Inflammatory macrophage (primary cell): ENCODE measurements around the gene DPH5.
A peak's percentile ranks its signal among the peaks of the same experiment; 100 is the strongest.
"Not testable (repeated sequence)": the region's sequence is repeated elsewhere in the genome, so short reads cannot be mapped to it uniquely, and the experiment has no call there.

ENCODE experiments used
- DNase-seq, 2 donors: peaks; one replicate each; pipeline ENCODE4 v3.0.0-alpha.2; 2020 to 2022

Gene DPH5

DNA sequence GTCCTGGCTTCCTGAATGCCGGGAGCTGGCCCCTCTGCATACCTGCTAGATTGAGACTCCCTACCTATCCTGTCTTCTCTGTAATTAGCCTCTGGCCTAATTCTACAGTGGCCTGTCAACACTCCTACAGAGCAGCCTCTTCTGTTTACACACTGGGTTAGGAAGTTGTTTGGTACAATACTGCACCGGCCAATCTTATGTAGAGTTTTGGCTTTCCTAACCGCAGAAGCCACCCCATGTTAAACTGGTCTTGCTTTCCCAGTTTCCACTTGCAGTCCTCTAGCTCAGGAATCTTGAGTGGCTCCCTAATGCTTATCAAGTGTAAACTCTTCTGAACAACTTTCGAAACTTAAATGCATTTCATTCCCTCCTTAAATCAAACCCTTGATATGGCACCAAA is 42.8 kb downstream of the DPH5 start:
- DNase-seq, result no peak

GRCh38 chr1:100979631-100980030 is 46.0 kb downstream of the DPH5 start:
- no peak for DNase-seq

DNA sequence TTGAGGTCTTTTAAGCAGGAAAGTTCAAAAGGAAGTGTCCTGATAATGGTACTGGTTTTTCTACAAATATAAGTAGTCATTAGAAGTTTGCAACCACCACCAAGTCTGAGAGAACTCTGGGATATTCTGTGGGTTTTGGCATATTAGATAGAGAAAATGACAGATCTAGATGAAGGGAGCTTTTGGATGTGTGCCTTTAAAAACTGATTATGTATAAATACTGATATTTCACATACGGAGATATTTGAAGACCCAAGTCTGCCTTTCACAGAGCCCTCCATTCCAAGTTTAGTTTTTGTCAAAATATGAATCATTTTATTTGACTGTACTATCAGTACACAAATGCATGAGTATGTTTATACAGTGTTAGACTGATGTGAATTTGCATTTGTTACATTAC is 48.6 kb downstream of the DPH5 start:
- DNase-seq, result no peak

DNA sequence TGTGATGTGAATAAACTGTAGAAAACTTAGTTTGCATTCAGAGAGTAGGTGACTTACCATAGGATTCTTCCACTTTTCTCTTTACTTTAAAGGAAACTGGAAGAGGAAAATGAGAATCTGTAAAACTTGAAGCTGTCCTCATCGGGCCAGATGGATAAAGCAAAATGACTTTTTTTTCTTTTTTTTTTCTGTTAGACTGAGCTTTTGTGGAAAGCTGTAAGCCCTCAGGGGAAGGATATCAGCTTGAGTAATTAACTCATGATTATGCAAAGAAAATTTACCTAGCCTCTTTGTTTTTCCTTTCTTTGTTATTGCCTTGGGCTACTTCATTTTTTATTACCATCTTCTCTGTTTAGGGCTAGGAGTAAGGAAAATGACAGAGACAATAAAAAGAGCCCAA is 53.4 kb downstream of the DPH5 start:
- DNase-seq, result no peak

DNA sequence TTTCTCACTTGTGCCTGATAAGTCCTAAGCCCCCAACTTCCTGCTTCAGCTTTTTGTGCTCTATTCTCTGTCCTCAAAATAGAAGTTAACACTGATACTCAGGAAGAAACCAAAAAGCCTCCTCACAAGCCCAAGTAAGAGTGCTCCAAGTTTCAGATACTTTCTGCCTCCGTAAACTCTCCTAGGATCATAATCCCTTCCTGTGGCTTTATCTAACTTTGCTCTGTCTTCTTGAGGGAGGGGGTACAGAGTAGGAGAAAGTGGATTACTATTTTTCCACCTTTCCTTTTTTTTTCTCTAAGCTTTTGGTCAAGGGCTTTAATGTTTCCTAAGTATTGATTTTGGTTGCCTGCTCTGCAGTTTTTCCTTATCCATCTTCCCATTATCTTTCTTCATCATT is 54.6 kb downstream of the DPH5 start:
- no peak for DNase-seq

DNA sequence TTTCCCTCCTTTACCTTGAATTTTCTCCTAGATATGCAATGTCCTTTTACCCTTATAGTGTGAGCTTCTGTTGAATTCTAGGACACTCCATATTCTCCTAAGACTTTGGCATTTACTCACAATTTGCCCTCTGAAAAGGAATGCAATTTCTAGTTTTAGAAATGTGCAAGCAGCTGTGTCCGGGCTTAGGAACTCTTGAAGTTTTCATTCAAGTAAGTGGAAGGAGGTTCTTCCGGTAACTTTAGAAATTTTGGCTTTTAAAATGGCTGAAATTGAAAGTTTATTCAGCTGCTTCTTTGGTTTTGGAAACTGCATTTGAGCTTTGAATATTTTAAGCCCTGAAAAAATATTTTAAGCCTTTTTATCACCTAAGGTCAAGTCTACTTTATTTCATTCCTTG is 56.3 kb downstream of the DPH5 start:
- no peak for DNase-seq

DNA sequence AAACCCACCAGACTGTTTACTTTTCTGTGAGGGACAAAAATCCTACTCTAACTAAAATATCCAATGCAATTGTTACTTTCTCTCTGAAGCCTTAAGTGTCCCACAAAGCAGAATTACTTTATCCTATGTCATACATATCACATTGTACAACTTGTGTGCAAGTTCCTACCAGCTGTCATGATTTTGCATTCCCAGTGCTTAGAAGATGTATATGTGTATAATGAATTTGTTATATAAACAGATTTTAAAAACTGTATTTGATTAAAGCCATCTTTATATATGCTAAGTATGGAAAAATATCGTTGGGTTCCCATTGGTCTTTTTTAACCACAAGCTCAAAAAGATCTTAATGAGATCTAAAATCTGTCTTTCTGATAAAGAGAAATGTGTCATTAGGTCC is 57.0 kb downstream of the DPH5 start:
- no peak for DNase-seq

- no peak for DNase-seq
Measured at GRCh38 chr1:100960098-100960497, 65.5 kb downstream of the DPH5 start.

DNA sequence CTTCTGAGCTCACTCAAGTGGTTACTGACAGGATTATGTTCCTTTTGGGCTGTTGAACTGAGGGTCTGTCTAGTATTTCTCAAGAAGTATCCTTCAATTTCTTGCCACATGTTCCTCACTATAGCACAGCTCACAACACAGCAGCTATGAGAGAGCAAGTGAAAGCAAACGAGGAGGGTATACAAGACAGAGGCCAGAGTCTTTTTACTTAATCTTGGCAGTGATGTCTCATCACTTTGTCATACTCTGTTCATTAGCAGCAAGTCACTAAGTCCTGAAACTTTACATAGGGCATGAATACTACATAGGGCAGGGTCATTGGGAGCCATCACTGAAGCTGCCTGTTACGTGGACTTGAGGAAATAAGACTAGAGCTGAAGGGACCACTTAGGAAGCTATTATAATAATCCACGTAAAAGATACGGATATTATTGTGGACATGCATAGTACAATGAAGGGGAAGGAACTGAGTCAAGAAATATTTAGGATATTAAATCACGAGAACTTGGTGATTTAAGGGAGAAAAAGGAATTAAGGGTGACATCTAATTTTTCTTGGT is 66.0 kb downstream of the DPH5 start:
- no peak for DNase-seq

DNA sequence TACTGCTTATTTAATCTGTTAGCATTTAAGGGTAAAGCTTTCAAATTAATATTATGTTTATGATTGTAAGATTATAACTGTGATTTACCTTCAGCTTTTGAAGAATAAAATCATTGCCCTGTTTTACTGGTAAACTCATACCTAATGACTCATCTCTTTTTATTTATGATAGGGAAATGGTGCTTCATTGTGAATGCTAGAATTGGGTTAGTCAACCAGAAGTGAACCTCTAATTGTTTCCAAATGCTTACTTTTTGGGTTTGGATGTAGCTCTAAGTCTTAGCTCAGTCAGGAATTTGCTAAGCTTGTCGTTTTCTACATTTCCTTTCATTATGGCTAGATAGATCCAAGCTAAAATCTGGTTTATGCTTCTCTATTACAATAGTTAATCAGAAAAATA is 70.3 kb downstream of the DPH5 start:
- no peak for DNase-seq

- no peak for DNase-seq
Measured at GRCh38 chr1:100953960-100954730, 71.4 kb downstream of the DPH5 start.

GRCh38 chr1:100952970-100953369 is 72.6 kb downstream of the DPH5 start:
- not testable (repeated sequence) for DNase-seq

DNA sequence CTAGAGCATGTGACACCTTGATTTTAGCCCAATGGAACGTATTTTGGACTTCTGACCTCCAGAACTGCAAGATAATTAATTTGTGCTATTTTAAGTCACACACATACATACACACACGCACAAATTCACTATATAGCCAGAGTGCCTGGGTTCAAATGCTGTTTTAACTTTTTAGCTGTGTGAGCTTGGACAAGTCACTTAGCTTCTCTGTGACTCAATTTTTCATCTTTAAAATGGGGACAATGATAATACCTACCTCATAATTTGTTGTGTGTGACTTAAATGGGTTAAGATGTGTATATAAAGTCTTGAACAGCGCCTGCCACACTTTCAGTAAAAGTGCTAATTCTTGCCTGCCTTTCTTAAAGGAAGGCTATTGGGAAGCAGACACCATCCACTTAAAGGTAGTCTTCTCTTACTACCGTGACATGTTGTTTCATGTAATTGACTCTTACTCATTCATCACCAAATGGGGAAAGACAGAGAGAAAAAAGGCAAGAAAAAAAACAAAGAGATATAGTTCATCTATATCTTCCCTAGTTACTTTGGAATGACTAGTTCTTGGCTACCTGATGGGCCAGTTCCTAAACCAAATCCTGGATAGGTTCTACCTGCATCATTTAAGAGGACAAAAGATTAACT is 73.4 kb downstream of the DPH5 start:
- DNase-seq, result no peak

GRCh38 chr1:100950781-100951180 is 74.8 kb downstream of the DPH5 start:
- DNase-seq, result no peak

GRCh38 chr1:100950337-100950736 is 75.2 kb downstream of the DPH5 start:
- no peak for DNase-seq

GRCh38 chr1:100949515-100950158 is 75.9 kb downstream of the DPH5 start:
- DNase-seq, result not testable (repeated sequence)

DNA sequence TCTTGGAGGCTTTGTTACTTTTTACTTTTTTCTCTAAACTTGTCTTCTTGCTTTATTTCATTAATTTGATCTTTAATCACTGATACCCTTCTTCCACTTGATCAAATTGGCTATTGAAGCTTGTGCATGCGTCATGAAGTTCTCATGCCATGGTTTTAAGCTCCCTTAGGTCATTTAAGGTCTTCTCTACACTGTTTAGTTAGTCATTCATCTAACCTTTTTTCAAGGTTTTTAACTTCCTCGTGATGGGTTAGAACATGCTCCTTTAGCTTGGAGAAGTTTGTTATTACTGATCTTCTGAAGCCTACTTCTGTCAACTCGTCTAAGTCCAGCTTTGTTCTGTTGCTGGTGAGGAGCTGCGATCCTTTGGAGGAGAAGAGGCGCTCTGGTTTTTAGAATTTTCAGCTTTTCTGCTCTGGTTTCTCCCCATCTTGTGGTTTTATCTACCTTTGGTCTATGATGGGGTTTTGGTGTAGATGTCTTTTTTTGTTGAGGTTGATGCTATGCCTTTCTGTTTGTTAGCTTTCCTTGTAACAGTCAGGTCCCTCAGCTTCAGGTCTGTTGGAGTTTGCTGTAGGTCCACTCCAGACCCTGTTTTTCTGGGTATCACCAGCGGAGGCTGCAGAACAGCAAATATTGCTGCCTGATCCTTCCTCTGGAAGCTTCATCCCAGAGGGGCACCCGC is 76.7 kb downstream of the DPH5 start:
- DNase-seq, result not testable (repeated sequence)

DNA sequence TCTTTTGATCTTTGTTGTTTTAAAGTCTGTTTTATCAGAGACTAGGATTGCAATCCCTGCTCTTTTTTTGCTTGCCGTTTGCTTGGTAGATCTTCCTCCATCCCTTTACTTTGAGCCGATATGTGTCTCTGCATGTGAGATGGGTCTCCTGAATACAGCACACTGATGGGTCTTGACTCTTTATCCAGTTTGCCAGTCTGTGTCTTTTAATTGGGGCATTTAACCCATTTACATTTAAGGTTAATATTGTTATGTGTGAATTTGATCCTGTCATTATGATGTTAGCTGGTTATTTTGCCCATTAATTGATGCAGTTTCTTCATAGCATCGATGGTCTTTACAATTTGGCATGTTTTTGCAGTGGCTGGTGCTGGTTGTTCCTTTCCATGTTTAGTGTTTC is 77.8 kb downstream of the DPH5 start:
- not testable (repeated sequence) for DNase-seq

DNA sequence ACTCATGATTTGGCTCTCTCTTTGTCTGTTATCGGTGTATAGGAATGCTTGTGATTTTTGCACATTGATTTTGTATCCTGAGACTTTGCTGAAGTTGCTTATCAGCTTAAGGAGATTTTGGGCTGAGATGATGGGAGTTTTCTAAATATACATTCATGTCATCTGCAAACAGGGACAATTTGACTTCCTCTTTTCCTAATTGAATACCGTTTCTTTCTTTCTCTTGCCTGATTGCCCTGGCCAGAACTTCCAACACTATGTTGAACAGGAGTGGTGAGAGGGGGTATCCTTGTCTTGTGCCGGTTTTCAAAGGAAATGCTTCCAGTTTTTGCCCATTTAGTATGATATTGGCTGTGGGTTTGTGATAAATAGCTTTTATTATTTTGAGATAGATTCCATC is 79.5 kb downstream of the DPH5 start:
- DNase-seq, result not testable (repeated sequence)

DNA sequence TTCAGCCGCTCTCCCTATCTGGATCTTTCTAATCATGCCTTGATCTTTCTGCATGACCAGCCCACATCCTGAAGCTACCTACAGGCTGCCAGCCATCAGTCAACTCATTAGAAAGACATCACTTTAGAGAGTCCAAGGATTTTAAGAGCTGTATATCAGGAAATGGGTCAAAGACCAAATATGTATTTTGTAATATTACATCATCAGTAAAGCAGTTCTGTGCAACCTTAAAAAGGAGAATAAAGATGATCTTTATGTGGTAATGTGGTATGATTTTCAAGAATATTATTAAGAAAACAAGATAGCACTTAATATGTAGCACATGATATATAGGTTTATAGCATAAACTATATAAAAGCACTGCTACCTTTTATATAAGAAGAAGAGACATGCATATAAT is 82.1 kb downstream of the DPH5 start:
- peak in 1 of 2 donors; percentile 29 for DNase-seq

- DNase-seq, result no peak
Measured at GRCh38 chr1:100942304-100943046, 83.1 kb downstream of the DPH5 start.

GRCh38 chr1:100941580-100942216 is 83.9 kb downstream of the DPH5 start:
- no peak for DNase-seq
